Measurements from ENCODE around the gene BNIP3.
"Not testable (repeated sequence)": the region's sequence is repeated elsewhere in the genome, so short reads cannot be mapped to it uniquely, and the experiment has no call there.

- TF ChIP-seq, protein P1, sequence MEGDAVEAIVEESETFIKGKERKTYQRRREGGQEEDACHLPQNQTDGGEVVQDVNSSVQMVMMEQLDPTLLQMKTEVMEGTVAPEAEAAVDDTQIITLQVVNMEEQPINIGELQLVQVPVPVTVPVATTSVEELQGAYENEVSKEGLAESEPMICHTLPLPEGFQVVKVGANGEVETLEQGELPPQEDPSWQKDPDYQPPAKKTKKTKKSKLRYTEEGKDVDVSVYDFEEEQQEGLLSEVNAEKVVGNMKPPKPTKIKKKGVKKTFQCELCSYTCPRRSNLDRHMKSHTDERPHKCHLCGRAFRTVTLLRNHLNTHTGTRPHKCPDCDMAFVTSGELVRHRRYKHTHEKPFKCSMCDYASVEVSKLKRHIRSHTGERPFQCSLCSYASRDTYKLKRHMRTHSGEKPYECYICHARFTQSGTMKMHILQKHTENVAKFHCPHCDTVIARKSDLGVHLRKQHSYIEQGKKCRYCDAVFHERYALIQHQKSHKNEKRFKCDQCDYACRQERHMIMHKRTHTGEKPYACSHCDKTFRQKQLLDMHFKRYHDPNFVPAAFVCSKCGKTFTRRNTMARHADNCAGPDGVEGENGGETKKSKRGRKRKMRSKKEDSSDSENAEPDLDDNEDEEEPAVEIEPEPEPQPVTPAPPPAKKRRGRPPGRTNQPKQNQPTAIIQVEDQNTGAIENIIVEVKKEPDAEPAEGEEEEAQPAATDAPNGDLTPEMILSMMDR (IDR thresholded peaks at IDR 0.05), result not testable (repeated sequence)
- TF ChIP-seq ZFX (IDR thresholded peaks at IDR 0.05; ENCODE audit: borderline replicate concordance), result not testable (repeated sequence)
These were observed 31.8 kb downstream of the BNIP3 start for GRCh38 chr10:131949908-131950307.
